ENCODE measurements around the gene ZNF776.
"Not testable (repeated sequence)": the region's sequence is repeated elsewhere in the genome, so short reads cannot be mapped to it uniquely, and the experiment has no call there.

Gene ZNF776

GRCh38 chr19:57746580-57747471 is at the start of gene ZNF776:
Gene ZNF776 (plus strand): TSS chr19:57746815. CDS start chr19:57747059, 244 bp downstream.
- DNase-seq: peak; percentile 93

GRCh38 chr19:57701625-57702024 is 45.0 kb upstream of the ZNF776 start:
- no peak for DNase-seq

GRCh38 chr19:57706346-57706745 is 40.3 kb upstream of the ZNF776 start:
- no peak for DNase-seq

- no peak for DNase-seq
Measured at GRCh38 chr19:57708641-57709361, 37.8 kb upstream of the ZNF776 start, which contains the start of gene ZNF154. Gene ZNF154 (minus strand): TSS chr19:57709204. CDS start chr19:57708971, 233 bp downstream.

- DNase-seq: no peak
Measured at GRCh38 chr19:57709616-57710015, 37.0 kb upstream of the ZNF776 start.

- no peak for DNase-seq
Measured at GRCh38 chr19:57712222-57712621, 34.4 kb upstream of the ZNF776 start.

- no peak for DNase-seq
Measured at GRCh38 chr19:57719424-57719823, 27.2 kb upstream of the ZNF776 start.

- DNase-seq: no peak
Measured at GRCh38 chr19:57719901-57720519, 26.6 kb upstream of the ZNF776 start.

- no peak for DNase-seq
Measured at GRCh38 chr19:57720878-57721277, 25.7 kb upstream of the ZNF776 start.

- DNase-seq: peak; percentile 47
Measured at GRCh38 chr19:57738320-57738719, 8.3 kb upstream of the ZNF776 start.

GRCh38 chr19:57738770-57739169 is 7.8 kb upstream of the ZNF776 start:
- DNase-seq: not testable (repeated sequence)

- DNase-seq: no peak
Measured at GRCh38 chr19:57747472-57747807, 825 bp downstream of the ZNF776 start.

- DNase-seq: no peak
Measured at GRCh38 chr19:57748029-57748428, 1.4 kb downstream of the ZNF776 start.

GRCh38 chr19:57754091-57754673 is 7.6 kb downstream of the ZNF776 start:
- DNase-seq: no peak

GRCh38 chr19:57755031-57755430 is 8.4 kb downstream of the ZNF776 start:
- DNase-seq: no peak

GRCh38 chr19:57757941-57758340 is 11.3 kb downstream of the ZNF776 start:
- no peak for DNase-seq

- DNase-seq: no peak
Measured at GRCh38 chr19:57759096-57759495, 12.5 kb downstream of the ZNF776 start.

- DNase-seq: peak; percentile 96
Measured at GRCh38 chr19:57769345-57770131, 22.9 kb downstream of the ZNF776 start, which contains the start of gene ZNF586. Gene ZNF586 (plus strand): TSS chr19:57769676. CDS start chr19:57769843, 167 bp downstream.

- DNase-seq: no peak
Measured at GRCh38 chr19:57771417-57771816, 24.8 kb downstream of the ZNF776 start.

- no peak for DNase-seq
Measured at GRCh38 chr19:57773488-57773887, 26.9 kb downstream of the ZNF776 start.

- DNase-seq: peak; percentile 11
Measured at GRCh38 chr19:57776764-57777296, 30.2 kb downstream of the ZNF776 start.

- DNase-seq: peak; percentile 97
Measured at GRCh38 chr19:57778336-57778735, 31.7 kb downstream of the ZNF776 start.

Measured in DMS53 (cell line).